GM06990 (cell line): ENCODE results near the gene IL1RAP.

Experiments used
- DNase-seq: peaks from one replicate; pipeline ENCODE4 v3.0.0-alpha.2; 2011; ENCODE audit not compliant: insufficient read length; ENCODE audit errors: extremely low read depth
- H3K27me3 ChIP-seq: replicated peaks from 2 replicates; pipeline ENCODE4 v1.6.0; 2011; ENCODE audit warnings: low read length; ENCODE audit not compliant: control insufficient read depth, insufficient read depth
- H3K36me3 ChIP-seq: 2 replicates; pipeline ENCODE4 v1.5.1; 2011; ENCODE audit warnings: low read length; ENCODE audit not compliant: control insufficient read depth, insufficient read depth
- H3K4me3 ChIP-seq: replicated peaks from 2 replicates; pipeline ENCODE4 v1.5.1; 2011; ENCODE audit warnings: low read depth, mild to moderate bottlenecking, control low read depth, low read length
- TF ChIP-seq, protein P1 (sequence below): IDR thresholded peaks from 2 replicates; pipeline ENCODE4 v1.5.1; 2011; ENCODE audit warnings: low read length, control low read depth, mild to moderate bottlenecking, inconsistent platforms; ENCODE audit not compliant: insufficient read depth, poor library complexity, severe bottlenecking

IL1RAP gene

DNA sequence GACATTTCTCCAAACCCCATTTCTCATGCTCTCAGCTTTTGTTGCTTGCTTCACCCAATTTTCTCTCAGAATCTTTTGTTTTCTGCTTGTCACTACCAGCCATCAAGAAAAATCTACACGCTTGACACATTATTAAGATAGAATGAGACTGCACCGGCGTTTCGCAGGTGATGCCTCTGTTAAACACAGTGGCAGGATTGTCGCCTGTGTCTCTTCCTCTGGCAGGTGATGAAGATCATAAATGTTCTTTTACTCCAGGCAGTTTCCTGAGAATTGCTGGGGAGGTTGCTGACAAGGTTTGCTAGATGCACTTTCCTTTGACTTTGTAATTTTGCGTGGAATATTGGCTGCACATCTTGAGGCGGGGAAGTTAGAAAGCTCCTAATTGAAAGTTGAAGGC, 75.4 kb downstream of the IL1RAP start:
- no peak for DNase-seq
- no peaks in the 10 kb centered on the region for H3K36me3 ChIP-seq
- H3K4me3 ChIP-seq = no peak overlapping the region
- TF ChIP-seq, protein P1, sequence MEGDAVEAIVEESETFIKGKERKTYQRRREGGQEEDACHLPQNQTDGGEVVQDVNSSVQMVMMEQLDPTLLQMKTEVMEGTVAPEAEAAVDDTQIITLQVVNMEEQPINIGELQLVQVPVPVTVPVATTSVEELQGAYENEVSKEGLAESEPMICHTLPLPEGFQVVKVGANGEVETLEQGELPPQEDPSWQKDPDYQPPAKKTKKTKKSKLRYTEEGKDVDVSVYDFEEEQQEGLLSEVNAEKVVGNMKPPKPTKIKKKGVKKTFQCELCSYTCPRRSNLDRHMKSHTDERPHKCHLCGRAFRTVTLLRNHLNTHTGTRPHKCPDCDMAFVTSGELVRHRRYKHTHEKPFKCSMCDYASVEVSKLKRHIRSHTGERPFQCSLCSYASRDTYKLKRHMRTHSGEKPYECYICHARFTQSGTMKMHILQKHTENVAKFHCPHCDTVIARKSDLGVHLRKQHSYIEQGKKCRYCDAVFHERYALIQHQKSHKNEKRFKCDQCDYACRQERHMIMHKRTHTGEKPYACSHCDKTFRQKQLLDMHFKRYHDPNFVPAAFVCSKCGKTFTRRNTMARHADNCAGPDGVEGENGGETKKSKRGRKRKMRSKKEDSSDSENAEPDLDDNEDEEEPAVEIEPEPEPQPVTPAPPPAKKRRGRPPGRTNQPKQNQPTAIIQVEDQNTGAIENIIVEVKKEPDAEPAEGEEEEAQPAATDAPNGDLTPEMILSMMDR = no peak
- H3K27me3 ChIP-seq = no peaks in the 10 kb centered on the region

DNA sequence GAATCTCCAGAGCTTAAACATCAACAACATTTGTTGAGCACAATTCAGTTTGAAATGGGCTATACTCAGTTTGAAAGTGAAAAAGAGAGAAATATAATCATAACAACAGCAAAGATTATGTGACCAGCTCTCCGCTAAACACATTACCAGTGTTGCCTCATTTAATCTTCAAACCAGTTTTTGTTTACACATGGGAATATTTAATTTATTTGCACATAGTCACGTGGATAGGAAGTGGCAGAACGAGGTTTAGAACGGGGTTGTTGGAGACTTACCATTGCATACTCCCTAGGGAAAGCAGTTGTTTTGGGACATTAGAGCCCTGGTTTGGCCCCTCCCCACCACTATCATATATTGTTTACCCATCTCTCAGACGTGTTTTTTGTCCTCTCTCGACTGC, 77.2 kb downstream of the IL1RAP start:
- H3K36me3 ChIP-seq = no peaks in the 10 kb centered on the region
- H3K27me3 ChIP-seq = no peaks in the 10 kb centered on the region
- TF ChIP-seq, protein P1 = no peak
- no peak overlapping the region for H3K4me3 ChIP-seq
- no peak for DNase-seq

DNA sequence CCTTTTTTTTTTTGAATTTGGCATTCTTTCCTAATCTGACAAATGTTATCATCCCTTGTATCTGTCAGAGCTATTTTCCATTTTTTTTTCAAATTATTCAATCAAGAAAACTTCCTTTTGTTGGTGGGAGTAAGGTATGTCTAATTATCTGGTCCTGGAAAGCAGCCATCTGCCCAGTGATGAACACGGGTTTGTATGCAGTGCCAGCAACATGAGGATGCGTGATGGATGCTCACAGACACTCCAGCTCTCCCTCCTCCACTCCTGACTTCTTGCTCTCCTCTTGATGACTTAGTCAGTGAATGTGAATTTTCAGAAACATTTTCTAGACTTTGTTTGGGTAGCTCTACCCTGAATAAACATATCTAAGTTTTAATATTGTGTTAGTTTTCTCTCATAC, 79.2 kb downstream of the IL1RAP start:
- no peaks in the 10 kb centered on the region for H3K27me3 ChIP-seq
- no peak for DNase-seq
- no peaks in the 10 kb centered on the region for H3K36me3 ChIP-seq
- TF ChIP-seq, protein P1 = no peak
- no peak overlapping the region for H3K4me3 ChIP-seq

DNA sequence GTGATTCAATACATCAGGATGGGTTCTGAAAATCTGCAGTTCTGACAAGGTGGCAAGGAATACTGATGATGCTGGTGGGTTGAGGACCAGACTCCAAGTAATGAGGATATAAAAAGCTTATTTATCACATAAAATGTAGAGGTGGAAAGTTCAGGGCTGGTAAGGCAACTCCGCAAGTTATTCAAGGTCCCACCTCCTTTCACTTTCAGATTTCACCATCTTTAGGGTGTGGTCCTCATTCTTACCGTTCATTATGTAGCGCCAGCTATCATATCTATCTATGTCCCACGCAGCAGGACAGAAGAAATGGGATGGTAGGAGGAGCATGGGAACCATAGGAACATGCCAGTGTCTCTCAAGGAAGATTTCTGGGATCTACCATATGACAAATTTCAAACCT, 80.3 kb downstream of the IL1RAP start:
- Histone ChIP-seq H3K4me3 (no peak overlapping the region), H3K27me3 (no peaks in the 10 kb centered on the region), H3K36me3 (no peaks in the 10 kb centered on the region)
- DNase-seq = no peak
- TF ChIP-seq, protein P1 = no peak

DNA sequence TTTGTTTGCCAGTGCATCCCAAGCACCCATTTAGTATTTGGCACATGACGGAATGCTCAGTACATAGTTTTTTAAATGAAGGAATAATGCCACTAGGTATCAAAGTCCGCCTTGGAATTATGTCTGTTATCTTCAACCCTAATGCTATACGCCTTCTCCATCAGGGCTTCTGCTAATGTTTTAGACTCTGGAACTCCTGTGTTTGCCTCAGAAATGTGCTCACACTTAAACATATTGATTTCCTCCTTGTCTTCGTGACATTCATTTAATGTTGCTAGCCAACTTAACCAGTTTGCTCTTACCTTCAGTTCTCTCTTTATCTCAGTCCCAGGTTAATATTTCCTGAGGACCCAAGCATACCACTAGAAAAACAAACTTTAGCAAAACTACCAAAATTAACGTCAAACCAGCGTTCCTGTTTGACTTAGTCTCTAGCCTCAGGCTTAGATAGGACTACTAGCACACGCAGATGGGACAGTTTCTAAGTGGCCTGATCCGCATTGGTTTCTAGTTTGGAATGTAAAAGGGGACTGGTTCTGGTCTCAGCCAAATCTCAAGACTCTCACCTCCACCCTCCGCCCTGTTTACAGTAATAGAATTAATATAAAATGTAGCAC, 81.4 kb downstream of the IL1RAP start:
- DNase-seq = no peak
- TF ChIP-seq, protein P1 = no peak
- H3K36me3 ChIP-seq = no peaks in the 10 kb centered on the region
- H3K27me3 ChIP-seq = no peaks in the 10 kb centered on the region
- H3K4me3 ChIP-seq = no peak overlapping the region

DNA sequence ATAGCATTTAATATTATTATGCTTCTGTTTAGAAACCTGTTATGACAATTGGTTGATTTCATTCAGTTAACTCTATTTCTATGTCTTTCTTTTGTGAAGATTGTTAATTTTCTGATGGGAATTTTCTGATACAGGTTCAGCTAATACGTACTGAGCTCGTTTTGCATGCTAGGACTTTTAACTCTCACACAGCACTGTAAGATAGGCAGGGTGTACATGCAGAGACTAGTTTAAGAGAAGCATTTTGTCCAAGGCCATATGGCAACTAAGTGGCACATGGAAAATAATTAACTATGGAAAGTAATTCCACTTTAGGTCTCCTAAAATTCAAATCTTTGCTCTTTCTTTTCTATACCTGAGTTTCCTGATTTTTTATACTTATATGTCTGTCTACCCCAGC, 81.9 kb downstream of the IL1RAP start:
- TF ChIP-seq, protein P1 = no peak
- Histone ChIP-seq H3K27me3 (no peaks in the 10 kb centered on the region), H3K36me3 (no peaks in the 10 kb centered on the region), H3K4me3 (no peak overlapping the region)
- DNase-seq = no peak
